WTC11 (cell line): ENCODE results near the gene ZNF532.

Experiments
- ATF2 ChIP-seq: sonication (generic); formaldehyde crosslinking; IDR thresholded peaks from 2 replicates; pipeline ENCODE4 v1.8.1; 2022; ENCODE audit warnings: low read depth, missing genetic modification reagents, borderline replicate concordance
- CTCF ChIP-seq: fragments of 200-600 bp; IDR thresholded peaks from 2 replicates; pipeline ENCODE4 v1.8.0; 2022; ENCODE audit warnings: antibody characterized with exemption
- KAT7 ChIP-seq: sonication (generic); formaldehyde crosslinking; IDR thresholded peaks from 2 replicates; pipeline ENCODE4 v1.8.1; 2023; ENCODE audit warnings: missing genetic modification reagents, mild to moderate bottlenecking, borderline replicate concordance
- MAX ChIP-seq: sonication (generic); formaldehyde crosslinking; IDR thresholded peaks from 2 replicates; pipeline ENCODE4 v1.8.0; 2022; ENCODE audit warnings: mild to moderate bottlenecking, missing genetic modification reagents
- ZNF423 ChIP-seq: fragments of 250-450 bp; sonication (Bioruptor Pico); IDR thresholded peaks from 2 replicates; pipeline ENCODE4 v2.1.2; 2022; ENCODE audit warnings: mild to moderate bottlenecking, moderate library complexity

GRCh38 chr18:58868440-58868839 is 3.8 kb downstream of the ZNF532 start:
- TF ChIP-seq CTCF (no peak), ZNF423 (CRISPR knock-in tag) (no peak), MAX (CRISPR knock-in tag) (no peak), KAT7 (no peak), ATF2 (CRISPR knock-in tag) (no peak)
